K562 (cell line): ENCODE data around the gene TXNRD2. TPM values are rescaled to one million over a fixed set of nuclear protein-coding genes. Genes with fewer than 3 reads are reported as not detected.

Experiments used
- ATAC-seq: fragments of 200-7000 bp; cut with Tn5 transposase; 3 replicates; pipeline ENCODE4 v1.9.1; 2020; ENCODE audit warnings: moderate library complexity
- BruUV-seq: library from RNA; stranded (reverse); fragments of 400-500 nt; replicated peaks from 2 replicates; lab custom pipeline; 2021; lab: Mats Ljungman, UMichigan
- CTCF ChIA-PET: fragments of 300-600 bp; formaldehyde crosslinking; extraction: SDS; loops from one replicate; lab custom pipeline; 2021; ENCODE audit warnings: low intra/inter-chr PET ratio; lab: Yijun Ruan, JAX
- POLR2A ChIA-PET: fragments of 300-600, 350-650 bp; sonication (Branson Sonifier 250); formaldehyde crosslinking; extraction: SDS; loops from one replicate; lab custom pipeline; 2021; ENCODE audit warnings: antibody characterized with exemption, inconsistent platforms; lab: Yijun Ruan, JAX
- DNase-seq, 4 experiments: peaks; one replicate each; pipeline versions ENCODE4 v3.0.0 to v3.0.0-alpha.2; 2011 to 2018; ENCODE audit warnings: low spot score in 3 of 4, mixed read lengths in 3 of 4; ENCODE audit errors: extremely low read depth in 1 of 4
- FAIRE-seq: peaks from 2 replicates; lab custom pipeline; 2011; peaks lifted over from hg19 to GRCh38; lab: Jason Lieb, UNC
- H2AFZ ChIP-seq: 2 replicates; pipeline ENCODE4 v1.6.0; 2011; ENCODE audit warnings: low read depth, low read length, control low read depth, inconsistent platforms
- H3K27ac ChIP-seq: fragments of 200-600 bp; 3 replicates; pipeline ENCODE4 v1.8.0; 2011; ENCODE audit warnings: low read depth, mild to moderate bottlenecking, control low read depth, inconsistent platforms, low read length, moderate library complexity, mixed read lengths; ENCODE audit errors: extremely low read depth
- H3K27me3 ChIP-seq, 2 experiments: fragments of 300-600 bp in 1 of 2; 2 replicates in 1 of 2; 3 replicates in 1 of 2; pipeline versions ENCODE4 v1.6.0 to v1.8.0; 2011; ENCODE audit warnings: inconsistent platforms in 2 of 2, low read length in 2 of 2, mild to moderate bottlenecking in 1 of 2, mixed read lengths in 1 of 2, moderate library complexity in 1 of 2; ENCODE audit not compliant: control insufficient read depth in 2 of 2, insufficient read depth in 2 of 2
- H3K36me3 ChIP-seq: fragments of 300-600 bp; 3 replicates; pipeline ENCODE4 v1.8.0; 2011; ENCODE audit warnings: mild to moderate bottlenecking, low read length, inconsistent platforms; ENCODE audit not compliant: control insufficient read depth, insufficient read depth
- H3K4me1 ChIP-seq, 2 experiments: fragments of 200-600 bp in 1 of 2; replicated peaks in 1 of 2; 2 replicates in 1 of 2; 3 replicates in 1 of 2; pipeline versions ENCODE4 v1.5.1 to v1.8.0; 2011; ENCODE audit warnings: inconsistent platforms in 2 of 2, low read length in 2 of 2, mild to moderate bottlenecking in 1 of 2, mixed read lengths in 1 of 2, moderate library complexity in 1 of 2; ENCODE audit not compliant: control insufficient read depth in 2 of 2, insufficient read depth in 2 of 2
- H3K4me2 ChIP-seq: 2 replicates; pipeline ENCODE4 v1.6.1; 2011; ENCODE audit warnings: low read length, control low read depth, inconsistent platforms, mixed read lengths; ENCODE audit not compliant: insufficient read depth
- H3K4me3 ChIP-seq: fragments of 200-600 bp; sonication (generic), shearing (Covaris generic); 2 replicates; pipeline ENCODE4 v1.5.1; 2016; ENCODE audit warnings: control low read depth, inconsistent platforms
- H3K79me2 ChIP-seq: fragments of 200-600 bp; 3 replicates; pipeline ENCODE4 v1.8.0; 2011; ENCODE audit warnings: low read length, inconsistent platforms; ENCODE audit not compliant: control insufficient read depth, insufficient read depth
- H3K9ac ChIP-seq, 2 experiments: 2 replicates each; pipeline versions ENCODE4 v1.6.0 to v1.6.1; 2011; ENCODE audit warnings: low read depth in 2 of 2, low read length in 2 of 2, control low read depth in 1 of 2, inconsistent platforms in 1 of 2, mild to moderate bottlenecking in 1 of 2, mixed read lengths in 1 of 2; ENCODE audit not compliant: insufficient read depth in 1 of 2
- H3K9me1 ChIP-seq: one replicate; pipeline ENCODE4 v1.6.0; 2011; ENCODE audit warnings: inconsistent platforms, mild to moderate bottlenecking, low read length, moderate library complexity; ENCODE audit not compliant: control insufficient read depth, insufficient read depth
- H3K9me3 ChIP-seq: replicated peaks from 2 replicates; pipeline ENCODE4 v1.5.1; 2011; ENCODE audit warnings: low read depth, low read length, inconsistent platforms; ENCODE audit not compliant: control insufficient read depth, insufficient read depth
- H4K20me1 ChIP-seq: replicated peaks from 2 replicates; pipeline ENCODE4 v1.6.1; 2011; ENCODE audit warnings: low read length, inconsistent platforms, mixed read lengths; ENCODE audit not compliant: control insufficient read depth, insufficient read depth
- CBFA2T3 ChIP-seq: fragments of 450-650 bp; IDR thresholded peaks from 2 replicates; pipeline ENCODE4 v1.6.1; 2017
- FOXJ3 ChIP-seq: sonication (generic); formaldehyde crosslinking; IDR thresholded peaks from 2 replicates; pipeline ENCODE4 v1.4.0; 2020; ENCODE audit warnings: mild to moderate bottlenecking, missing genetic modification reagents
- HNRNPUL1 ChIP-seq: fragments of 200-400 bp; formaldehyde crosslinking; IDR thresholded peaks from 2 replicates; pipeline ENCODE4 v1.6.1; 2017; ENCODE audit warnings: low read length
- MAFK ChIP-seq: IDR thresholded peaks from 2 replicates; pipeline ENCODE4 v1.6.1; 2011; ENCODE audit warnings: low read length, improper control_type of control experiment
- PHB2 ChIP-seq: fragments of 450-650 bp; IDR thresholded peaks from 2 replicates; pipeline ENCODE4 v1.6.1; 2017; ENCODE audit warnings: low read depth
- PPARD ChIP-seq: fragments of 250-450 bp; sonication (Bioruptor Pico); IDR thresholded peaks from 2 replicates; pipeline ENCODE4 v1.8.0; 2022; ENCODE audit warnings: inconsistent platforms, mild to moderate bottlenecking, moderate library complexity
- RBM15 ChIP-seq: fragments of 200-400 bp; formaldehyde crosslinking; IDR thresholded peaks from 2 replicates; pipeline ENCODE4 v1.6.1; 2018; ENCODE audit warnings: mild to moderate bottlenecking, low read length, moderate library complexity; ENCODE audit not compliant: insufficient read depth
- RHOXF2B ChIP-seq: fragments of 250-450 bp; sonication (Bioruptor Pico); conservative IDR thresholded peaks from 2 replicates; pipeline ENCODE4 v1.5.1; 2021
- ZNF347 ChIP-seq: fragments of 450-650 bp; formaldehyde crosslinking; IDR thresholded peaks from 2 replicates; pipeline ENCODE4 v1.4.0; 2020; ENCODE audit warnings: low read depth, mild to moderate bottlenecking, moderate library complexity
- ZNF668 ChIP-seq: fragments of 250-450 bp; sonication (Bioruptor Pico); IDR thresholded peaks from 2 replicates; pipeline ENCODE4 v1.8.0; 2022; ENCODE audit warnings: mild to moderate bottlenecking, inconsistent platforms
- ZNF696 ChIP-seq: fragments of 250-450 bp; sonication (Bioruptor Pico); conservative IDR thresholded peaks from 2 replicates; pipeline ENCODE4 v1.4.0; 2020; ENCODE audit warnings: mild to moderate bottlenecking, moderate library complexity
- ZSCAN32 ChIP-seq: fragments of 450-650 bp; formaldehyde crosslinking; IDR thresholded peaks from 2 replicates; pipeline ENCODE4 v1.4.0; 2020; ENCODE audit warnings: mild to moderate bottlenecking, moderate library complexity
- WGBS: fragments of 100-300 bp; shearing (Covaris generic); methylation state at CpG from one replicate; pipeline ENCODE4 v1.1.6; 2016; ENCODE audit warnings: low coverage, mixed read lengths; ENCODE audit not compliant: insufficient coverage; ENCODE audit errors: missing lambda C conversion rate; 5-methylcytosine and 5-hydroxymethylcytosine counted together
- in situ Hi-C: fragments of 300-500 bp; cut with MboI; formaldehyde crosslinking; loops from 4 replicates; pipeline ENCODE4 v1.15.0; 2018; ENCODE audit warnings: inconsistent platforms, mixed read lengths
- intact Hi-C: fragments of 100-400 bp; cut with micrococcal nuclease; formaldehyde crosslinking; loops from 2 replicates; pipeline ENCODE4 v1.14.2; 2022
- polyA plus RNA-seq, 8 experiments: library from polyadenylated mRNA; depleted of rRNA in 4 of 8; stranded (reverse) in 5 of 8; unstranded in 3 of 8; fragments of >200 nt; fragmentation: Nextera tagmentation in 2 of 8; fragmentation: Illumina TruSeq in 1 of 8; extraction: Ambion mirVana in 2 of 8; extraction: Trizol in 1 of 8; gene quantifications; 2 replicates each; pipeline versions ENCODE4 v1.2.1 to v1.2.3, GENCODE V29; 2011 to 2014; ENCODE audit warnings: inconsistent platforms in 1 of 8, missing spikeins in 1 of 8
- total RNA-seq, 7 experiments: library from RNA; depleted of rRNA in 6 of 7; stranded (reverse); fragments of >200 nt in 6 of 7; fragmentation: Illumina TruSeq in 2 of 7; extraction: Trizol in 2 of 7; gene quantifications; 2 replicates each; pipeline versions ENCODE4 v1.2.1 to v1.2.3, GENCODE V29; 2011 to 2021; ENCODE audit warnings: low replicate concordance in 1 of 7
- TF ChIP-seq, protein P1 (sequence below): fragments of 450-650 bp; conservative IDR thresholded peaks from 2 replicates; pipeline ENCODE4 v1.6.1; 2016; ENCODE audit warnings: missing genetic modification characterization, low read depth, mild to moderate bottlenecking, control low read depth, missing compliant biosample characterization
- TF ChIP-seq, protein P2 (sequence below): fragments of 450-650 bp; formaldehyde crosslinking; IDR thresholded peaks from 2 replicates; pipeline ENCODE4 v1.4.0; 2020; ENCODE audit warnings: mild to moderate bottlenecking, moderate library complexity
- TF ChIP-seq, protein P3 (sequence below): sonication (generic); formaldehyde crosslinking; IDR thresholded peaks from 2 replicates; pipeline ENCODE4 v1.8.0; 2022; ENCODE audit warnings: missing genetic modification reagents, mild to moderate bottlenecking, borderline replicate concordance
- TF ChIP-seq, protein P4 (sequence below): fragments of 250-450 bp; sonication (Bioruptor Pico); IDR thresholded peaks from 2 replicates; pipeline ENCODE4 v1.8.0; 2022; ENCODE audit warnings: moderate library complexity, mild to moderate bottlenecking, inconsistent platforms

TXNRD2 gene
- total and polyA plus RNA-seq, 9 of the 15 experiments (the other 6 are each of a cell fraction or from before 2014, with no cell fraction given) = 3.3 to 80.2 (median 49.4) TPM

DNA sequence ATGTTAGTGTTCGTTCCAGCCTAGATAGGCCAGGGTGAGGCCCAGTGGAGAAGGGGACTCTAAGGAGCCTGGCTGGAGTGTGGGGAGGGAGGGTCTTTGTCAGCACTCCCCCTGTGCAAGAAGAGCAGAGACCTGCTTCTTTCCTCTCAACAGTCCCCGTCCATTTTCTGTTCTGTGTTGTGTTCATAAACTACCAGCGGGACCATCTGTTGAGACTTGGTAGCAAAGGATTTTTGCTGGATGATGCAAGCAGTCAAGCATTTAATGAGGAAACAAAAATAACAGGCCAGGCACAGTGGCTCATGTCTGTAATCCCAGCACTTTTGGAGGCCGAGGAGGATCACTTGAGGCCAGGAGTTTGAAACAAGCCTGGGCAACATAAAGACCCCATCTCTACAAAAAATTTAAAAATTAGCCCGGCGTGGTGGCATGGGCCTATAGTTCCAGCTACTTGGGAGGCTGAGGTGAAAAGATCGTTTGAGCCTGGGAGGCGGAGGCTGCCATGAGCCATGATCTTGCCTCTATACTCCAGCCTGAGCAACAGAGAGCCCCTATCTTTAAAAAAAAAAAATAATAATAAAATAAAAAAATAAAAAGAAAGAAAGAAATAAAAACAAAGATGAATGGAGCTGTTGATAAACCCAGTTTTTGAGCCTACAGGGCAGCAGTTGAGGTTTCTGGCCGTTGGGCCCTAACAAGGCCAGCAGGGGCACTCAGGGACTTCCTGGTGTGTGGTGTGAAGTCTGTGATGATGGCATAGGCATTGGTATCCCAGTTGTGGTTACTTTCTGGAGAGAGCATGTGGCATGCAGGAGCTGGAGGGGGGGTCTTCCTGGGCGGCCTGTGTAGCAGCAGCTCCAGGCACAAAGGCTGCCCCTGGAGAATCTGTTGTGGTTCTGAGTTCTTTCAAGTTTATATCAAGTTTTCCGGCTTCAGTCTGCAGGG lies 1.7 kb upstream of the TXNRD2 start:
- Histone ChIP-seq H3K9me3 (no peaks in the 10 kb centered on the region), H4K20me1 (peaks cover 4% of the 10 kb centered on the region; the same call in 1 of the 2 replicates), H3K27me3 (no peaks in the 10 kb centered on the region; a peak in 1 of 5 replicates), H3K4me3 (peak overlapping the region; percentile 58), H3K4me1 (peaks cover 45 to 47% of the 10 kb centered on the region in 2 experiments), H3K9ac (peak overlapping the region; percentile 94 to 97), H2AFZ (peak overlapping the region; percentile 98), H3K36me3 (peaks cover 35% of the 10 kb centered on the region), H3K27ac (peak overlapping the region; percentile 88), H3K9me1 (no peaks in the 10 kb centered on the region), H3K4me2 (peak overlapping the region; percentile 96), H3K79me2 (peaks cover 77% of the 10 kb centered on the region)
- 43% methylated on average over 11 of the region's 11 CpGs for WGBS
- in situ Hi-C loops = no loop called here
- DNase-seq (peak in 2 of 4 experiments; percentile 72 to 76), FAIRE-seq (no peak), ATAC-seq (peak; percentile 9)
- POLR2A ChIA-PET = interaction anchor here (0.5 to 4.6 kb wide), 23 partner anchors 9 to 750 kb away, joined by 3 to 48 read pairs (median 3); partner anchors contain the start of gene TRMT2A
- CTCF ChIA-PET = interaction anchor here (0.9 kb wide), 1 partner anchor 220 kb away, joined by 3 read pairs; the partner anchor contains the start of gene GP1BB
- intact Hi-C loops = no loop called here
- no TSS peak for BruUV-seq
- 0 out of 2 replicates have a peak, but pooled peaks have one; percentile 52 for TF ChIP-seq ZNF347 (CRISPR knock-in tag)
- peak; percentile 69; the same call in 1 of the 2 replicates for TF ChIP-seq PPARD (CRISPR knock-in tag)
- TF ChIP-seq MAFK = peak; percentile 25; the same call in 1 of the 2 replicates
- no peak for TF ChIP-seq RBM15
- TF ChIP-seq, protein P1, sequence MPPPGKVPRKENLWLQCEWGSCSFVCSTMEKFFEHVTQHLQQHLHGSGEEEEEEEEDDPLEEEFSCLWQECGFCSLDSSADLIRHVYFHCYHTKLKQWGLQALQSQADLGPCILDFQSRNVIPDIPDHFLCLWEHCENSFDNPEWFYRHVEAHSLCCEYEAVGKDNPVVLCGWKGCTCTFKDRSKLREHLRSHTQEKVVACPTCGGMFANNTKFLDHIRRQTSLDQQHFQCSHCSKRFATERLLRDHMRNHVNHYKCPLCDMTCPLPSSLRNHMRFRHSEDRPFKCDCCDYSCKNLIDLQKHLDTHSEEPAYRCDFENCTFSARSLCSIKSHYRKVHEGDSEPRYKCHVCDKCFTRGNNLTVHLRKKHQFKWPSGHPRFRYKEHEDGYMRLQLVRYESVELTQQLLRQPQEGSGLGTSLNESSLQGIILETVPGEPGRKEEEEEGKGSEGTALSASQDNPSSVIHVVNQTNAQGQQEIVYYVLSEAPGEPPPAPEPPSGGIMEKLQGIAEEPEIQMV (tag) = 0 out of 2 replicates have a peak, but pooled peaks have one; percentile 20
- TF ChIP-seq, protein P2, sequence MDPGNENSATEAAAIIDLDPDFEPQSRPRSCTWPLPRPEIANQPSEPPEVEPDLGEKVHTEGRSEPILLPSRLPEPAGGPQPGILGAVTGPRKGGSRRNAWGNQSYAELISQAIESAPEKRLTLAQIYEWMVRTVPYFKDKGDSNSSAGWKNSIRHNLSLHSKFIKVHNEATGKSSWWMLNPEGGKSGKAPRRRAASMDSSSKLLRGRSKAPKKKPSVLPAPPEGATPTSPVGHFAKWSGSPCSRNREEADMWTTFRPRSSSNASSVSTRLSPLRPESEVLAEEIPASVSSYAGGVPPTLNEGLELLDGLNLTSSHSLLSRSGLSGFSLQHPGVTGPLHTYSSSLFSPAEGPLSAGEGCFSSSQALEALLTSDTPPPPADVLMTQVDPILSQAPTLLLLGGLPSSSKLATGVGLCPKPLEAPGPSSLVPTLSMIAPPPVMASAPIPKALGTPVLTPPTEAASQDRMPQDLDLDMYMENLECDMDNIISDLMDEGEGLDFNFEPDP (CRISPR knock-in tag) = 0 out of 2 replicates have a peak, but pooled peaks have one; percentile 86
- TF ChIP-seq FOXJ3 (CRISPR knock-in tag) = no peak
- peak; percentile 82 for TF ChIP-seq ZSCAN32 (CRISPR knock-in tag)
- TF ChIP-seq, protein P3, sequence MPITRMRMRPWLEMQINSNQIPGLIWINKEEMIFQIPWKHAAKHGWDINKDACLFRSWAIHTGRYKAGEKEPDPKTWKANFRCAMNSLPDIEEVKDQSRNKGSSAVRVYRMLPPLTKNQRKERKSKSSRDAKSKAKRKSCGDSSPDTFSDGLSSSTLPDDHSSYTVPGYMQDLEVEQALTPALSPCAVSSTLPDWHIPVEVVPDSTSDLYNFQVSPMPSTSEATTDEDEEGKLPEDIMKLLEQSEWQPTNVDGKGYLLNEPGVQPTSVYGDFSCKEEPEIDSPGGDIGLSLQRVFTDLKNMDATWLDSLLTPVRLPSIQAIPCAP = no peak
- no peak for TF ChIP-seq HNRNPUL1
- 0 out of 2 replicates have a peak, but pooled peaks have one; percentile 62 for TF ChIP-seq ZNF696
- TF ChIP-seq CBFA2T3 = no peak
- peak; percentile 90; the same call in 1 of the 2 replicates for TF ChIP-seq RHOXF2B (CRISPR knock-in tag)
- TF ChIP-seq ZNF668 (CRISPR knock-in tag) = no peak
- TF ChIP-seq PHB2 = no peak
- TF ChIP-seq, protein P4, sequence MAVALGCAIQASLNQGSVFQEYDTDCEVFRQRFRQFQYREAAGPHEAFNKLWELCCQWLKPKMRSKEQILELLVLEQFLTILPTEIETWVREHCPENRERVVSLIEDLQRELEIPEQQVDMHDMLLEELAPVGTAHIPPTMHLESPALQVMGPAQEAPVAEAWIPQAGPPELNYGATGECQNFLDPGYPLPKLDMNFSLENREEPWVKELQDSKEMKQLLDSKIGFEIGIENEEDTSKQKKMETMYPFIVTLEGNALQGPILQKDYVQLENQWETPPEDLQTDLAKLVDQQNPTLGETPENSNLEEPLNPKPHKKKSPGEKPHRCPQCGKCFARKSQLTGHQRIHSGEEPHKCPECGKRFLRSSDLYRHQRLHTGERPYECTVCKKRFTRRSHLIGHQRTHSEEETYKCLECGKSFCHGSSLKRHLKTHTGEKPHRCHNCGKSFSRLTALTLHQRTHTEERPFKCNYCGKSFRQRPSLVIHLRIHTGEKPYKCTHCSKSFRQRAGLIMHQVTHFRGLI (CRISPR knock-in tag) = peak; percentile 85
